Measurements from ENCODE around the gene ZNF341. TPM values are rescaled to one million over a fixed set of nuclear protein-coding genes. Genes with fewer than 3 reads are reported as not detected.

ZNF341 gene
- total RNA-seq, 1 donor from 2014 or later = 3.3 TPM

DNA sequence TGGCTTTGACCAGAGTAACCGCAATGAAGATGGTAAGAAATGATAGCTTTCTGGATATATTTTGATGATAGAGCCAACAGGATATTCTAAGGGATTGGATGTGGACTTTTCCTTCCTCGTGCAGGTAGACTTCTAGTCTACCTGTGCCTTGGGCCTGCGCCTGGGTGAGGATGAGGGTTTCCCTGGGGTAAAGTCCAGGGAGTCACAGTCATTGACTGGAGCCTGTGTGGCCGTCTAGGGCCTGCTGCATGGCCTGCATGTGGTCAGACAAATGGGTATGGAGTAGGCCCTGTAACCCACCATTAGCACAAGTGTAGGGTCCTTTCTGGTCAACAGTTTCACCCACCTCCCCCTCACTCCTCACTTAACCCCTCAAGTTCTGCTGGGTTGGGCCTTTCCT, 66.6 kb downstream of the ZNF341 start:
- TF ChIP-seq, protein P1, sequence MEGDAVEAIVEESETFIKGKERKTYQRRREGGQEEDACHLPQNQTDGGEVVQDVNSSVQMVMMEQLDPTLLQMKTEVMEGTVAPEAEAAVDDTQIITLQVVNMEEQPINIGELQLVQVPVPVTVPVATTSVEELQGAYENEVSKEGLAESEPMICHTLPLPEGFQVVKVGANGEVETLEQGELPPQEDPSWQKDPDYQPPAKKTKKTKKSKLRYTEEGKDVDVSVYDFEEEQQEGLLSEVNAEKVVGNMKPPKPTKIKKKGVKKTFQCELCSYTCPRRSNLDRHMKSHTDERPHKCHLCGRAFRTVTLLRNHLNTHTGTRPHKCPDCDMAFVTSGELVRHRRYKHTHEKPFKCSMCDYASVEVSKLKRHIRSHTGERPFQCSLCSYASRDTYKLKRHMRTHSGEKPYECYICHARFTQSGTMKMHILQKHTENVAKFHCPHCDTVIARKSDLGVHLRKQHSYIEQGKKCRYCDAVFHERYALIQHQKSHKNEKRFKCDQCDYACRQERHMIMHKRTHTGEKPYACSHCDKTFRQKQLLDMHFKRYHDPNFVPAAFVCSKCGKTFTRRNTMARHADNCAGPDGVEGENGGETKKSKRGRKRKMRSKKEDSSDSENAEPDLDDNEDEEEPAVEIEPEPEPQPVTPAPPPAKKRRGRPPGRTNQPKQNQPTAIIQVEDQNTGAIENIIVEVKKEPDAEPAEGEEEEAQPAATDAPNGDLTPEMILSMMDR (IDR thresholded peaks at IDR 0.05; ENCODE audit: partially characterized antibody, unreplicated experiment) = no peak
- DNase-seq = no peak
- H3K4me3 Mint-ChIP-seq (ENCODE audit: unreplicated experiment) = no peak overlapping the region
- no peaks in the 10 kb centered on the region for H3K27me3 Mint-ChIP-seq (ENCODE audit: unreplicated experiment)
- no peak overlapping the region for H3K27ac Mint-ChIP-seq (ENCODE audit: unreplicated experiment)
- H3K36me3 Mint-ChIP-seq (ENCODE audit: unreplicated experiment) = no peaks in the 10 kb centered on the region
- H3K9me3 Mint-ChIP-seq (ENCODE audit: unreplicated experiment) = no peaks in the 10 kb centered on the region
- H3K4me1 Mint-ChIP-seq (ENCODE audit: low read depth, unreplicated experiment) = no peaks in the 10 kb centered on the region

DNA sequence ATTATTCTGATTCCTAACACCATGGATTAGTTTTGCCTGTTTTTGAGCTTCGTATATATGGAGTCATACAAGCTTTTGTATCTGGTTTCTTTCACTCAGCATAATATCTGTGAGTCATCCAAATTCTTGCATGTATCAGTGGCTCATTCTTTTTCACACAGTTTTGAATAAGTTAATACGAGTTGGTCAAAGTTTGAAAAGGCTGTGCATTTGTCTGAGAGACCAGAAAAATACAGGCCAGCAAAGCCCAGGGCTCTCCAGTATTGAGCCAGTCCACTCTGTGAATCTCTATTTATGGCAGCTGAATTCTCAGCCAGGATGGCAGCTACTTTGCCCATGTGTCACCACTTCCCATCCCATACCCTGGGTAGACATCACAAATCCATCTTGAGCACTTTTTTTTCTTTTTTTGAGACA, 72.1 kb downstream of the ZNF341 start:
- Mint-ChIP-seq H3K4me1 (ENCODE audit: low read depth, unreplicated experiment) (no peaks in the 10 kb centered on the region), H3K36me3 (ENCODE audit: unreplicated experiment) (no peaks in the 10 kb centered on the region), H3K4me3 (ENCODE audit: unreplicated experiment) (no peak overlapping the region), H3K27me3 (ENCODE audit: unreplicated experiment) (no peaks in the 10 kb centered on the region), H3K9me3 (ENCODE audit: unreplicated experiment) (no peaks in the 10 kb centered on the region), H3K27ac (ENCODE audit: unreplicated experiment) (no peak overlapping the region)
- TF ChIP-seq, protein P1 (IDR thresholded peaks at IDR 0.05; ENCODE audit: partially characterized antibody, unreplicated experiment) = no peak
- no peak for DNase-seq

DNA sequence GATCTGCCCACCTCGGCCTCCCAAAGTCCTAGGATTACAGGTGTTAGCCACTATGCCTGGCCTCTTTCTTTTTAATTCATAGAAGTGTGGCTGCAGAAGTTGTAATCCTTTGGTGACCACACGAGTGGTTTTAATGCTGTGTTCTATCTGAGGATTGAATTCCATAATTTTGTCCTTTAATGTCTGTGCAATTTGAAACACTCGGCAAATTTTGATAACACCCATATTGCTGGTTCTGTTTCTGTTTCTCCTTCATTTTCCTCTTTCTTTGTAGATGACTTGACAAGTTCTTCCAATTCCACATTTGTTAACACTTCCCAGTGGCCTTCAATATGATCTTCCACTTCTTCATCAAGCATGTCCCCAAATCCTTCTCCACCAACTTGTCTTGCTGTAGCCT, 76.6 kb downstream of the ZNF341 start:
- TF ChIP-seq, protein P1 (IDR thresholded peaks at IDR 0.05; ENCODE audit: partially characterized antibody, unreplicated experiment) = no peak
- Mint-ChIP-seq H3K36me3 (ENCODE audit: unreplicated experiment) (no peaks in the 10 kb centered on the region), H3K27me3 (ENCODE audit: unreplicated experiment) (no peaks in the 10 kb centered on the region), H3K4me1 (ENCODE audit: low read depth, unreplicated experiment) (peaks cover 13% of the 10 kb centered on the region), H3K9me3 (ENCODE audit: unreplicated experiment) (no peaks in the 10 kb centered on the region), H3K4me3 (ENCODE audit: unreplicated experiment) (no peak overlapping the region), H3K27ac (ENCODE audit: unreplicated experiment) (no peak overlapping the region)
- DNase-seq = no peak

DNA sequence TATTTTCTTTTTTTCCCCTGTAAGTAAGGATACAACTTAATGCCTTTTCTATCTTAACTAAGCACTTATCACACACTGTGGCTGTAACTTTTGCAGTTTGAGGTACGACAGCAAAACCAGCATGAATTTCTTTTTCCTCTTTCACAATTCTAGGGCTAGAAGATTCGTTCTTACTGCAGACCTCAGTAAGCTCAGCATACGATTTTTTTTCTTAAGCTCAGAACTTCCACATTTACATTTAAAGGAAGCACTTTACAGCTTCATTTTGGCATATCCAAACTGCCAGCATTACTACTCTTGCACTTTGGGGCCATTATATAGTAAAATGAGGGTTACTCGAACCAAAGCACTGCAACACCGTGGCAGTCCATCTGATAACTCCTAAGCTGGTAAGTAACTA, 78.5 kb downstream of the ZNF341 start:
- H3K36me3 Mint-ChIP-seq (ENCODE audit: unreplicated experiment) = no peaks in the 10 kb centered on the region
- no peak overlapping the region for H3K4me3 Mint-ChIP-seq (ENCODE audit: unreplicated experiment)
- H3K27ac Mint-ChIP-seq (ENCODE audit: unreplicated experiment) = no peak overlapping the region
- DNase-seq = no peak
- TF ChIP-seq, protein P1 (IDR thresholded peaks at IDR 0.05; ENCODE audit: partially characterized antibody, unreplicated experiment) = no peak
- H3K4me1 Mint-ChIP-seq (ENCODE audit: low read depth, unreplicated experiment) = peaks cover 15% of the 10 kb centered on the region
- H3K9me3 Mint-ChIP-seq (ENCODE audit: unreplicated experiment) = no peaks in the 10 kb centered on the region
- peaks cover 3% of the 10 kb centered on the region for H3K27me3 Mint-ChIP-seq (ENCODE audit: unreplicated experiment)

DNA sequence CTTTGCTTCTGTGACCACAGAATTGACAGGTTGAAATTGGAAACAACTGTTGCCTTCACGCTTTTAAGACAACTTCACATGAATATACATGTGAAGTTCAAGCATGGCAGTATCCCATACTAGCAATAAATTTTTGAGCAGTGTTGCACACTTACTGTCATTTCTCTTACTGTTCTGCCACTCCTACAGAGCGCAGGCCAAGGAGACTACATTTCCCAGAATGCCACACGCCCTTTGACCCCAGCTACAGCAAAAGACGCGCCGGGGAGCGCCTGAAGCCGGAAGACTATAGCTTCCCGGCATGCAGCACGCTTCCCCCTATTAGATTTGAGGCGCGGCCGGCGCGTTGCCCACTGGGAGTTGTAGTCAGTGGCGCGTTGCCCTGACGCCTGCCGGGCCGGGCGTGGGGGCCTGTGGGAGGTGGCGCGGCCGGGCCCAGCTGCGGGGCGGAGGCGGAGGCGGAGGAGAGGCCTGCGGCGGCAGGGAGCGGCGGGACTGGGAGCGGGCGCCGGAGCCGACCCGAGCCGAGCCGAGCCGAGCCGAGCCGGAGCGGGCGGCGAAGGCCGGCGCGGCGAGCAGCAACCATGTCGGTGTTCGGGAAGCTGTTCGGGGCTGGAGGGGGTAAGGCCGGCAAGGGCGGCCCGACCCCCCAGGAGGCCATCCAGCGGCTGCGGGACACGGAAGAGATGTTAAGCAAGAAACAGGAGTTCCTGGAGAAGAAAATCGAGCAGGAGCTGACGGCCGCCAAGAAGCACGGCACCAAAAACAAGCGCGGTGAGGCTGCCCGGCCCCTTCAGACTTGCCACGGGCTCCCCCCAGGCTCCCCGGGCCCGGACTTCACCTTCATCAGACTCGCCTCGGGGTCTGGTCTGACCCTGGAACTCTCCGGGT, 79.3 kb downstream of the ZNF341 start, which contains the start of gene CHMP4B:
TSS of gene CHMP4B (plus strand) at position 464 of the 891 bp plus-strand sequence. CDS start at position 585, 121 bp downstream.
- H3K36me3 Mint-ChIP-seq (ENCODE audit: unreplicated experiment) = no peaks in the 10 kb centered on the region
- peak within 1 kb of the TSS; percentile 91 for H3K4me3 Mint-ChIP-seq (ENCODE audit: unreplicated experiment)
- H3K9me3 Mint-ChIP-seq (ENCODE audit: unreplicated experiment) = no peaks in the 10 kb centered on the region
- peak; percentile 99 for DNase-seq
- peaks cover 15% of the 10 kb centered on the region for H3K4me1 Mint-ChIP-seq (ENCODE audit: low read depth, unreplicated experiment)
- H3K27ac Mint-ChIP-seq (ENCODE audit: unreplicated experiment) = peak within 1 kb of the TSS; percentile 75
- H3K27me3 Mint-ChIP-seq (ENCODE audit: unreplicated experiment) = peaks cover 3% of the 10 kb centered on the region
- TF ChIP-seq, protein P1 (IDR thresholded peaks at IDR 0.05; ENCODE audit: partially characterized antibody, unreplicated experiment) = no peak
